GM12873 (cell line): Measurements from ENCODE around the gene SERTAD2.

ENCODE experiments used
- CTCF ChIP-seq: IDR thresholded peaks from 2 replicates; pipeline ENCODE4 v1.5.1; 2012; ENCODE audit warnings: low read depth, mild to moderate bottlenecking, moderate library complexity, low read length, control low read depth; ENCODE audit not compliant: insufficient read depth; ENCODE audit errors: missing control alignments

Gene SERTAD2

DNA sequence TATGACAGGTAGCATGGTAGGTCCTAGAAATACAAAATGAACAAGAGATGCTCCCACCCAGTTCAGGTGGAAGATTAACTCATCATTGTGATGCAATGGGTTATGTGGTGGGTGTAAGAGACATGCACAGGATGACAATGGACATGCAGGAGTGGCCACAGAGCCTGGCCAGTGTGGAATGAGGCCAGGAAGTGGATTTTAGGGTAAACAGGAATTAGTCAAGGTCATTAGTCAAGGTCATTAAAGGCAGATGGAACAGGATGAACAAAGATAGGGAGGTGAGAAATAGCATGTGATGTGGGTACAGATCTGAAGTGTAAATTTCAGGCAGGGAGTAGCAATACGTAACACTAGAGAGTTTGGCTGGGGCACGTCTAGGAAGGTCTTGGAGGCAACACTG, 15.6 kb upstream of the SERTAD2 start:
- no peak for TF ChIP-seq CTCF

DNA sequence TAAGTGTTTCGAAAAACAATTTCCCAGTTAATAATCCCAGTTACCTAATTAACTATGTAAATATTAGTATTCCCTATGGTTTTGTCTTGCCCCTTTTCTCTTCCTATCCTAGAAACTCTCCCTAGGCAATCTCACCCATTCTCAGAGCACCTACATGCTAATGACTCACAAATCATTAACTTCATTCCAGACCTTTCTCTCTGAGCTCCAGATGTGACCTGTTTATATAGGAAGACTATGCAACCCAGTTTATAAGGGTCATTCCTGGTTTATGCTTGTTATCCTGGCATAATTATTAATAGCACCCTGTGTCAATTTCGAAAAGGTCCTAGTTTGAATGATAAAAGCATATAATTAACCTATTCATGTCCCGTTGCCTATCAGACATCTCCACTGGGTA, 14.8 kb upstream of the SERTAD2 start:
- TF ChIP-seq CTCF, result no peak

- TF ChIP-seq CTCF, result no peak
Observed at GRCh38 chr2:64667535-64667934, 13.8 kb upstream of the SERTAD2 start.

DNA sequence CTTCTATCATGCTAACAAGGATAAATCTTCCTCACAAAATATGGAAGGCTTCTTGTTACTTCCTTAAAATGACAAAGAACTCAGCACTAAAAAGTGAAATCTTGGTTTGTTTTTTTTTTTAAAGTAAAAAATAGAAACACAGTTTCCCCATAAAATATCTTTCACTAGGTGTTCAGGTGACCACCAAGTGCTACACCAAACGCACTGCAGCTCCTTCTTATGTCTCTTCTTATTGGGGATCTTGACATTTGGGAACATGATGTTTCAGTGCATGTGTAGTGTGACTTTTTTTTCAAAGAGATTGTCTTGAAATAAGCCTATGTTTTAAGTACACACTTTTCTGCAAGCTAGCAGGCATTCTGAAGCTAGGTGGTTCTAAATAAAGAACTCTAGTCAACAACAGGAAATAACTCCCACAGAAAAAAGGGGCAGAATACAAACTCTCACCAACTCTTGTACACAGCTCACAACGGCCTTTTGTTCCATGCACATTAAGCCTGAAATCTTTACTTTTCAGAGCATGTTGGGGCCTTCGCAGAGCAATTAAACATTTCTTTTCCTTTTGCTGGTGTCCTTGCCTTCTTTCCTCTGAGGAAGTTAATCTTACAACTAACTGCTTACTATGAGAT, 13.2 kb upstream of the SERTAD2 start:
- no peak for TF ChIP-seq CTCF

- TF ChIP-seq CTCF, result no peak
Observed at GRCh38 chr2:64665709-64666108, 12.0 kb upstream of the SERTAD2 start.

GRCh38 chr2:64663402-64663801, 9.7 kb upstream of the SERTAD2 start:
- no peak for TF ChIP-seq CTCF

- no peak for TF ChIP-seq CTCF
Observed at GRCh38 chr2:64661741-64662169, 8.0 kb upstream of the SERTAD2 start.

GRCh38 chr2:64659252-64659651, 5.5 kb upstream of the SERTAD2 start:
- TF ChIP-seq CTCF, result no peak
